ENCODE results near the gene IL22RA2.
"Not testable (repeated sequence)": the region's sequence is repeated elsewhere in the genome, so short reads cannot be mapped to it uniquely, and the experiment has no call there.

IL22RA2 gene

DNA sequence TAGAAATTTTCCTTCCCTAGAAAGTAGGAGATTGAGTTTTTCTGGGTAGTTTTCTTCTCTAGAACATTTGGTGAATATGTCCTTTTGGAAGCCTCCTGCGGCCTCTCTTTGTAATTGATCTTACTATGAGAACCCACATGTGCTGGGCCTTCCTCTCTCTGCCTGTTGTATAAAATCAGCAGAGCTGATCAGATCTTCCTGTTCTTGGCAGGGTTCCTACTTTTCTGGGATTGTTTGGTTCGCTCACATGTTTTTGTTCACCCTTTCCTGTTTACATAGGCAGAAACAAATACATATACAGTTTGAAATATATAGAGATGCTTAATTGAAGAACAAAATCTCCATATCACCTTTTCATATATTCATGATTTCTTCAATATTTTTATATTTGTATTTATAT is 57.8 kb downstream of the IL22RA2 start:
- no peak for FAIRE-seq
- TF ChIP-seq POLR2A (IDR thresholded peaks at IDR 0.05; ENCODE audit: low read depth, low read length), result no peak
- no peak for DNase-seq (ENCODE audit: insufficient read length, low spot score)

DNA sequence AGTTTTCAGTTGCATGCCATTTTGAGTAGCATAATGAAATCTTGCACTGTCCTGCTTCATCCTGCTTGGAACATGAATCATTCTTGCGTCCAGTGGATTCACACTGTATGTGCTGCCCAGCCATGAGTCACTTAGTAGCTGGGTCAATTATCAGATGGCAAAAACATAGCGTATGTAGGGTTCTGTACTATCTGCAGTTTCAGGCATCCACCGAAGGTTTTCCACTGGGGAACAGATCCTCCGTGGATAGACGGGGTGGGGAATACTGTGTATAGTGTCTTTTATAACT is 61.4 kb downstream of the IL22RA2 start:
- DNase-seq (ENCODE audit: insufficient read length, low spot score), result peak; percentile 9
- no peak for TF ChIP-seq POLR2A (IDR thresholded peaks at IDR 0.05; ENCODE audit: low read depth, low read length)
- FAIRE-seq, result peak; percentile 52

DNA sequence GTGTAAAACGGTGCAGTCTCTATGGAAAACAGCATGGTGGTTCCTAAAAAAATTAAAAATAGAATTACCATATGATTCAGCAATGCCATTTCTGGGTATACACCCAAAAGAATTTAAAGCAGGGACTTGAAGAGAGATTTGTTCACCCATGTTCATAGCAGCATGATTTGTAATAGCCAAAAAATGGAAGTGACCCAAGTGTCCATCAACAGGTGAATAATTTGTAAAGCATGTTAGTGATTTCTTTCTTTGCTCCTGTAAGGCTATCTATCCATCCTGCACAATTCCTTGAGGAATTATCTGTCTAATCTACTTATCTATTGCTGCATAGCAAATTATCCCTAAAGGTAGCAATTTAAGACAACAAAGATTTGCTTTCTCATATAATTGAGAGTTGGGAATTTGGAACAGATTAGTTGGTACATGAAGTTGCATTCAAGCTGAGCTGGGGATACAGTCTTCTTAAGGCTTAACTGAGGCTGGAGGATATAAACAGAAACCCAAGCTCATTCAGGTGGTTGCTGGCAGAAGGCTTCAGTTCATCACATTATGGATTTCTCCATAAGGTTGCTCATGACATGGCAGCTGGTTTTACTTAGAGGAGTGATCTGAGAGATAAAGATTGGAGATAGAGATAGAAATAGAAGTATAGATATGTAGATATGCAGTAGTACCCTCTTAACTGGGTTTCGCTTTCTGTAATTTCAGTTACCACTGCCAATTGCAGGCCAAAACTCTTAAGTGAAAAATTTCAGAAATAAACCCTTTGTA is 62.0 kb downstream of the IL22RA2 start:
- DNase-seq (ENCODE audit: insufficient read length, low spot score), result no peak
- no peak for FAIRE-seq
- TF ChIP-seq POLR2A (IDR thresholded peaks at IDR 0.05; ENCODE audit: low read depth, low read length), result no peak

- FAIRE-seq, result no peak
- no peak for TF ChIP-seq POLR2A (IDR thresholded peaks at IDR 0.05; ENCODE audit: low read depth, low read length)
- DNase-seq (ENCODE audit: insufficient read length, low spot score), result no peak
These were observed 65.7 kb downstream of the IL22RA2 start for GRCh38 chr6:137107767-137108105.

DNA sequence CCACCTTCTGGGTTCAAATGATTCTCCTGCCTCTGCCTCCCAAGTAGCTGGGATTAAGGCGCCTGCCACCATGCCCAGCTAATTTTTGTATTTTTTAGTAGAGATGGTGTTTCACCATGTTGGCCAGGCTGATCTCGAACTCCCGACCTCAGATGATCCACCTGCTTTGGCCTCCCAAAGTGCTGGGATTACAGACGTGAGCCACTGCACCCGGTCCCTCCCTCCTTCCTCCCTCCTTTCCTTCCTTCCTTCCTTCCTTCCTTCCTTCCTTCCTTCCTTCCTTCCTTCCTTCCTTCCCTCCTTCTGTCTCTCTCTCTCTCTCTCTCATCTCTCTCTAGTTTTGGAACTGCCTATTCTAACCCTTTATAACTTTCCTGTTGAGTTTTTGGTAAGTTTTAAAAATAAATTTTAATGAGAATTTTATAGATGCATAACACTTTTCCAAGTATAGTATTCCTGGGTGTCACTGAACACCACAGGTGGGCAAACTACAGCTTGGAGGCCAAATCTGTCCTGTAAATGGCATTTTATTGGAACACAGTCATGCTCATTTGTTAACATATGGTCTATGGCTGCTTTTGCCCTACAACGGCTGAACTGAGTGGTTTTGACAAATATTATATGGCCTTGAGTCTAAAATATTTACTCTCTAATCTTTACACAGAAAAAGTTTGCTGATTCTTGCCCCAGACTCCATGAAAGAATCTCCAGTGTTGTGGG is 66.2 kb downstream of the IL22RA2 start:
- DNase-seq (ENCODE audit: insufficient read length, low spot score); FAIRE-seq: not testable (repeated sequence)

GRCh38 chr6:137106183-137106582 is 67.3 kb downstream of the IL22RA2 start:
- DNase-seq (ENCODE audit: insufficient read length, low spot score), result no peak
- TF ChIP-seq POLR2A (IDR thresholded peaks at IDR 0.05; ENCODE audit: low read depth, low read length), result no peak
- FAIRE-seq, result no peak

DNA sequence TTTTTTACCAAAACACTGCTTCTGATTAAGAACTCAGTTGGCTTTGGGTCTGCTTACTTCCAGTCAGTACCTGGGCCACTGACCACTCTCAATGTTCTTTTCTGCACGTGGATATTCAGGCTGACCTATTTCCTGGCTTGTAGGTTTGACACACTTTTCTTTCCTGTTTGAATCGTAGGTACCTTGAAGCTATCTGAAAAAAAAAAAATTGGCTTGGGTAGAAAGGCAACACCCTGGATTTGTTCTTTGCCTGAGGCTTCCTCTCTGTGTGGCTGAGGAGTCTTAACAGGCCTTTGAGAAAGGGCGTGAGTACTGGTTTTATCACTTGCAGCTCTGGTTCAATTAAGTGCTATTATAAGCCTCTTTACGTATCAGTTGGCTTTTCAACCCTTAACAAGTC is 68.1 kb downstream of the IL22RA2 start:
- no peak for TF ChIP-seq POLR2A (IDR thresholded peaks at IDR 0.05; ENCODE audit: low read depth, low read length)
- no peak for FAIRE-seq
- no peak for DNase-seq (ENCODE audit: insufficient read length, low spot score)

GRCh38 chr6:137104926-137105325 is 68.5 kb downstream of the IL22RA2 start:
- FAIRE-seq (no peak), DNase-seq (ENCODE audit: insufficient read length, low spot score) (no peak)
- TF ChIP-seq POLR2A (IDR thresholded peaks at IDR 0.05; ENCODE audit: low read depth, low read length), result no peak

DNA sequence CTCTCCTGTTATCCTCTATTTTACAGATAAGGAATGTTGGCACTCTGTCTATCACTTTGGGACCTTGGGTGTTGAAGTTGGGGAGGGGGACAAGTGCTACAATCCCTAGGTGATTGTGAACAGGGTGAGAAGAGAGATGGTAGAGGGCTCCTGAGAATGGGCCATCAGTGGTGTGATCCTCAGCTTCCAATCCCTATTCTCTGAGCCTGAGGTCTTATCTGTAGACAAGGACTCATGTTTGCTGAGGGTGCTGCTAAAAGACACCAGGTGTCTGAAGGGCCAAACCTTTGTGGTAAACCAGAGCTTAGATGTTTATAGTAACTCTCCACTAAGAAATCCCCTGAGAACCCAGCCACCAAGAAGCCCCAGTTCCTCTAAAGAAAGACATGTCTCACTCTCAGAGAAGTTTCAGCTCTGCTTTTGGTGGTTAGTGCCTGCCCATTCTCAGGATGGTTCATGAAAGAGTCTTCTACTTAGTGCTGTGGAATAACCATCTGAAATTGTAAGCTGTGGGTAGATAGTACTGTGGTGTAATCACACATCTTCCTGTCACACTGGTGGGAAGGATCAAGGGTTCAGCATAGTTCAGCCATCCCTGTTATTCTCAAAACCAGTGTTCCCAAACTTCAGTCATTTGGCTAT is 70.5 kb downstream of the IL22RA2 start:
- TF ChIP-seq POLR2A (IDR thresholded peaks at IDR 0.05; ENCODE audit: low read depth, low read length), result no peak
- FAIRE-seq (no peak), DNase-seq (ENCODE audit: insufficient read length, low spot score) (no peak)

GRCh38 chr6:137102050-137102848 is 71.2 kb downstream of the IL22RA2 start:
- no peak for TF ChIP-seq POLR2A (IDR thresholded peaks at IDR 0.05; ENCODE audit: low read depth, low read length)
- FAIRE-seq, result no peak
- DNase-seq (ENCODE audit: insufficient read length, low spot score), result no peak

DNA sequence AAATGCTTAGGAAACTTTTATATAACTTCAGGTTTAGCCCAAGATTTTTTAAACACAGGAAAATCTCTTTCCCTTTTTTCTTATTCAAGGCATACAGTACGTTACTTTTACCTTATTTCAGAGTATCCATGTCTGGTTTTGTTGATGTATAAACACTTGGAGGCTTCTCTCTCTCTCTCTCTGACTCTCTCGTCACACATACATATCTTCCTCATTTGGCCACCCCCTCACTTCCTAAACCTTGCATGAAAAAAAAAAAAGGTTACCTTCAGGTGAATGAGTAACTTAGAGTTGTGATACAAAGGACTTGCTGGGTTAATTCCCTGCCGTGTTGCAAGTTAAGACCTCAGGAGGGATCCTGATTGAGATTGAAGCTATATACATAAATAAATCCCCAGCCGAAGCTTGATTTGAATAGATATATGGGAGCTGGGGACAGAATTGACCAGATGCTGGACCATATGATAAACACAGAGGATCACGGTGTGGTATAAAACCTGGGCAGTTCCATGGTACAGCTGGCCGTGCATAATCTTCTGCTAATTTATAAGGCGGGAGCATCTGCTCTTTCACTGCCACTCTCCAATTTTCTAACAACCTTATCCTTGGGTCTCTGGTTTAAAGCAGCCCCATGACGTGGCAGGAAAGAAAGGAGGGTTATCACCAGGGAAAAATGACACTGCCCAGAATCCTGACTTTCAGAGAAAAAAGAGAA is 73.6 kb downstream of the IL22RA2 start:
- TF ChIP-seq POLR2A (IDR thresholded peaks at IDR 0.05; ENCODE audit: low read depth, low read length), result no peak
- FAIRE-seq (no peak), DNase-seq (ENCODE audit: insufficient read length, low spot score) (no peak)

DNA sequence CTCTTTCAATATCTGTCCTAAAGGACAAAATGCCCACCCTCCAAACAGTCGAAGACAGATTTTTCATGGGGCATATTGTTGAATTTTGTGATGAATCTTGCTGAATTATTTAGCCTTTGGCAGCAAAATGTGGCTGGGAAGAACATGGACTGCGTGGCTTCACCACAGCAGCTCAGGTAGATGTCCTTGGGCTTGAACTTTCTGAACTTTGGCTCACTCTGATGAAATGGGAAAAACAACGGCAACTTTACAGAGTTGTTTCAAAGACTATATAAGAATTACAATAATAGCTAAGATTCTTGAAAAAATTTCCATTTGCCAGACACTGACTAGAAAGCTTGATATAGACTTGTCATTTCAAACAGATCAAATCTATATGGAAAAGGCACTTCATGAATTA is 75.9 kb downstream of the IL22RA2 start:
- TF ChIP-seq POLR2A (IDR thresholded peaks at IDR 0.05; ENCODE audit: low read depth, low read length), result no peak
- no peak for FAIRE-seq
- DNase-seq (ENCODE audit: insufficient read length, low spot score), result no peak

GRCh38 chr6:137097057-137097456 is 76.4 kb downstream of the IL22RA2 start:
- DNase-seq (ENCODE audit: insufficient read length, low spot score) (no peak), FAIRE-seq (no peak)
- TF ChIP-seq POLR2A (IDR thresholded peaks at IDR 0.05; ENCODE audit: low read depth, low read length), result no peak
